Transverse colon (tissue), 3 donors: Measurements from ENCODE around the gene TUB.

Experiments
- EP300 ChIP-seq: sonication (generic); formaldehyde crosslinking; IDR thresholded peaks from one replicate; pipeline ENCODE4 v1.6.1; 2017; ENCODE audit warnings: antibody characterized with exemption, low read depth
- POLR2A ChIP-seq: fragments of 450-650 bp; IDR thresholded peaks from one replicate; pipeline ENCODE4 v1.6.1; 2016; ENCODE audit warnings: antibody characterized with exemption, mild to moderate bottlenecking, moderate library complexity
- POLR2AphosphoS5 ChIP-seq, 3 donors: sonication (generic); formaldehyde crosslinking; IDR thresholded peaks; one replicate each; pipeline ENCODE4 v1.6.1; 2016; ENCODE audit warnings: antibody characterized with exemption in 3 of 3

DNA sequence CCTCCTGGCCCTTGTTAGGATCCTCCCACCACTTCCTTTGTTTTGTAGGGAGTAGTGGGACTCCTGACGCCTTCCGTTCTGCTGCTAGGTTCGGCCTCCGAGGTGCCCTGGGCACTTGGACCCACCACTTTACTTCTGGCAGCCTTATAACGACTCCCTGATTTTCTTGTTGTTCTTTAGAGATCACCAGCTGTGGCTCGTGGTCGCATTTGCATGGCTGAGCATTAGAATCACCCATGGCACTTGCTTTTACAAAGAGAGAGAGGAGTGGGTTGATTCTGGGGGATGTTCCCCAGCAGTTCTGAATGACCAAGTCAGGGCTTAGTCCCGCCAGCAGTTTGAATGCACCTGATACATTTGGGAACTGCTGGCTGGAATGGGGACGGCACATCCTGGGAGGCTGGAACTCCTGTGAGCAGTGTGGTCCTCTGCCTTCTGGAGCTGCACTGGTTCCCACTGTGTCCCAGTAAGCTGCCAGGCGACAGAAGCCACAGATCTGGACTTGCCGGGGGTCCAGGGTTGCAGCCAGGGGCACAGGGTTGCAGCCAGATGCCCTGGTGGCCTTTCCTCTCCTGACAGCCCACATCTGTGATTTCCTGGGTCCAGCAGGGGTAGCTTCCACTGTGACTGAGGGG is 4.1 kb downstream of the TUB start:
- no peak for TF ChIP-seq POLR2AphosphoS5 (IDR thresholded peaks at IDR 0.05)
- TF ChIP-seq POLR2A: no peak
- TF ChIP-seq EP300: no peak
